ENCODE data around the gene TMEM131.
"Not testable (repeated sequence)": the region's sequence is repeated elsewhere in the genome, so short reads cannot be mapped to it uniquely, and the experiment has no call there.

Gene TMEM131

GRCh38 chr2:97907369-97908100 is 88.2 kb downstream of the TMEM131 start:
- no peak for DNase-seq

GRCh38 chr2:97906307-97906706 is 89.4 kb downstream of the TMEM131 start:
- DNase-seq, result no peak

- no peak for DNase-seq
Observed at GRCh38 chr2:97905294-97905693, 90.5 kb downstream of the TMEM131 start.

GRCh38 chr2:97901862-97902261 is 93.9 kb downstream of the TMEM131 start:
- no peak for DNase-seq

GRCh38 chr2:97900806-97901205 is 94.9 kb downstream of the TMEM131 start:
- peak; percentile 8 for DNase-seq

GRCh38 chr2:97893042-97893441 is 102.7 kb downstream of the TMEM131 start:
- DNase-seq, result not testable (repeated sequence)

GRCh38 chr2:97891611-97892010 is 104.1 kb downstream of the TMEM131 start:
- no peak for DNase-seq

- DNase-seq, result no peak
Observed at GRCh38 chr2:97889156-97889555, 106.6 kb downstream of the TMEM131 start.

- DNase-seq, result no peak
Observed at GRCh38 chr2:97885841-97886240, 109.9 kb downstream of the TMEM131 start.

GRCh38 chr2:97880334-97880733 is 115.4 kb downstream of the TMEM131 start:
- DNase-seq, result no peak

GRCh38 chr2:97878865-97879264 is 116.9 kb downstream of the TMEM131 start:
- DNase-seq, result no peak

GRCh38 chr2:97878317-97878716 is 117.4 kb downstream of the TMEM131 start:
- DNase-seq, result not testable (repeated sequence)

GRCh38 chr2:97871096-97871780 is 124.5 kb downstream of the TMEM131 start:
- DNase-seq, result no peak

- DNase-seq, result no peak
Observed at GRCh38 chr2:97870396-97870843, 125.3 kb downstream of the TMEM131 start.

- no peak for DNase-seq
Observed at GRCh38 chr2:97869722-97870346, 125.9 kb downstream of the TMEM131 start.

- DNase-seq, result no peak
Observed at GRCh38 chr2:97868986-97869721, 126.6 kb downstream of the TMEM131 start.

GRCh38 chr2:97863829-97864228 is 131.9 kb downstream of the TMEM131 start:
- no peak for DNase-seq

- DNase-seq, result no peak
Observed at GRCh38 chr2:97861177-97861576, 134.6 kb downstream of the TMEM131 start.

- DNase-seq, result no peak
Observed at GRCh38 chr2:97858442-97858841, 137.3 kb downstream of the TMEM131 start.

GRCh38 chr2:97857553-97857952 is 138.2 kb downstream of the TMEM131 start:
- DNase-seq, result no peak

GRCh38 chr2:97853057-97853456 is 142.7 kb downstream of the TMEM131 start:
- DNase-seq, result not testable (repeated sequence)

GRCh38 chr2:97851172-97851571 is 144.6 kb downstream of the TMEM131 start:
- DNase-seq, result no peak

GRCh38 chr2:97849881-97850528 is 145.7 kb downstream of the TMEM131 start:
- no peak for DNase-seq
